Upper lobe of left lung (tissue), 4 donors: Measurements from ENCODE around the gene ENPP5.

Experiments
- CTCF ChIP-seq, 6 experiments: fragments of 450-650 bp in 4 of 6; fragments of 200-600 bp in 2 of 6; sonication (generic) in 2 of 6; IDR thresholded peaks; one replicate each; pipeline ENCODE4 v1.5.1; 2016 to 2019; ENCODE audit warnings: antibody characterized with exemption in 6 of 6
- EP300 ChIP-seq, 4 donors: sonication (generic); formaldehyde crosslinking; IDR thresholded peaks; one replicate each; pipeline ENCODE4 v1.5.1; 2017; ENCODE audit warnings: antibody characterized with exemption in 4 of 4, control low read depth in 2 of 4
- POLR2A ChIP-seq, 4 donors: fragments of 450-650 bp; IDR thresholded peaks; one replicate each; pipeline ENCODE4 v1.5.1; 2016 to 2017; ENCODE audit warnings: antibody characterized with exemption in 4 of 4, mild to moderate bottlenecking in 2 of 4
- POLR2AphosphoS5 ChIP-seq, 2 donors: sonication (generic); formaldehyde crosslinking; IDR thresholded peaks; one replicate each; pipeline ENCODE4 v1.5.1; 2017; ENCODE audit warnings: antibody characterized with exemption in 2 of 2

DNA sequence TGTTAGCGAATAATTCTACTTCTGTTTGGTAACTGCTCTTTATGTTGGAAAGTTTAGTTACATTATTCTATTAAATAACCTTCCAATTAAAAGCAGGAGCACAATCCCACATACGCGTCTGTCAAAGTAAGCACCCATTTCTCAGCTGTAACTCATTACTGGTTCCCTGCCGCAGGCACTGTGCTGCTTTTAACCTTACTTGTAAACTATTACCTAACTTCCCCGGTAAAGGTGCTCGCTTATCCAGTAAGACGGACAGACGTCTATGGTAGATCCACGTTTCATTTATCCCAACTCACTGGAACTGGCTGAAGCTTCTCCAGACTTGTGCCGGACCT, 41.5 kb downstream of the ENPP5 start:
- no peak for TF ChIP-seq CTCF (IDR thresholded peaks at IDR 0.05)
- TF ChIP-seq POLR2A (IDR thresholded peaks at IDR 0.05): no peak
- no peak for TF ChIP-seq EP300 (IDR thresholded peaks at IDR 0.05)
- no peak for TF ChIP-seq POLR2AphosphoS5 (IDR thresholded peaks at IDR 0.05)
